A673 (cell line): ENCODE measurements around the gene NCOR1. TPM values are rescaled to one million over a fixed set of nuclear protein-coding genes. Genes with fewer than 3 reads are reported as not detected.

Experiments used
- BruUV-seq: library from RNA; stranded (reverse); fragments of 400-500 nt; replicated peaks from 2 replicates; lab custom pipeline; 2021; lab: Mats Ljungman, UMichigan
- CTCF ChIA-PET: fragments of 300-600 bp; sonication (Branson Sonifier 250); formaldehyde crosslinking; loops from one replicate; lab custom pipeline; 2022; ENCODE audit warnings: antibody characterized with exemption; lab: Charles Lee
- POLR2A ChIA-PET: fragments of 300-600 bp; sonication (Branson Sonifier 250); formaldehyde crosslinking; loops from one replicate; lab custom pipeline; 2022; ENCODE audit warnings: antibody characterized with exemption; ENCODE audit not compliant: low non-redundant PET; lab: Charles Lee
- DNase-seq: peaks from one replicate; pipeline ENCODE4 v3.0.0-alpha.2; 2015; ENCODE audit warnings: low spot score
- H3K27ac ChIP-seq: fragments of 200-600 bp; sonication (generic); 2 replicates; pipeline ENCODE4 v1.5.1; 2016; ENCODE audit warnings: mixed run types, low read depth, mild to moderate bottlenecking, mixed read lengths, antibody characterized with exemption, low read length; ENCODE audit not compliant: poor library complexity, severe bottlenecking
- H3K27me3 ChIP-seq: fragments of 200-600 bp; sonication (generic); replicated peaks from 2 replicates; pipeline ENCODE4 v1.6.1; 2017; ENCODE audit warnings: mixed run types, low read depth, mild to moderate bottlenecking, mixed read lengths, antibody characterized with exemption, low read length; ENCODE audit not compliant: insufficient read depth, poor library complexity
- H3K36me3 ChIP-seq: fragments of 200-600 bp; sonication (generic); 2 replicates; pipeline ENCODE4 v1.6.1; 2016; ENCODE audit warnings: mixed run types, mild to moderate bottlenecking, mixed read lengths, antibody characterized with exemption, low read length; ENCODE audit not compliant: insufficient read depth, poor library complexity, severe bottlenecking
- H3K4me1 ChIP-seq: fragments of 200-600 bp; sonication (generic); 2 replicates; pipeline ENCODE4 v1.6.1; 2017; ENCODE audit warnings: mixed run types, mild to moderate bottlenecking, mixed read lengths, antibody characterized with exemption, low read length; ENCODE audit not compliant: insufficient read depth, poor library complexity, severe bottlenecking
- H3K4me3 ChIP-seq: fragments of 200-600 bp; sonication (generic); 2 replicates; pipeline ENCODE4 v1.5.1; 2016; ENCODE audit warnings: low read depth, mixed run types, mild to moderate bottlenecking, mixed read lengths, low read length; ENCODE audit not compliant: poor library complexity, severe bottlenecking
- H3K9me3 ChIP-seq: fragments of 200-600 bp; sonication (generic); 2 replicates; pipeline ENCODE4 v1.6.1; 2016; ENCODE audit warnings: mixed run types, low read depth, mild to moderate bottlenecking, mixed read lengths, antibody characterized with exemption, low read length; ENCODE audit not compliant: poor library complexity, severe bottlenecking
- CTCF ChIP-seq: fragments of 300-800, 200-600 bp; sonication (generic); conservative IDR thresholded peaks from 2 replicates; pipeline ENCODE4 v1.5.1; 2017; ENCODE audit warnings: low read depth, mild to moderate bottlenecking, antibody characterized with exemption, low read length, moderate library complexity, mixed read lengths
- EZH2 ChIP-seq: fragments of 200-600 bp; sonication (generic); IDR thresholded peaks from 2 replicates; pipeline ENCODE4 v1.6.1; 2017; ENCODE audit warnings: borderline replicate concordance, low read depth, mild to moderate bottlenecking, mixed read lengths, antibody characterized with exemption, low read length; ENCODE audit not compliant: poor library complexity, severe bottlenecking
- intact Hi-C: fragments of 100-400 bp; cut with micrococcal nuclease; formaldehyde crosslinking; loops from one replicate; pipeline ENCODE4 v1.10.0; 2022; ENCODE audit not compliant: unreplicated experiment
- total RNA-seq: library from RNA; stranded (reverse); gene quantifications from 2 replicates; pipeline ENCODE4 v1.2.3, GENCODE V29; 2021

Gene NCOR1
- total RNA-seq, 1 experiment from 2014 or later: 150 TPM

- Histone ChIP-seq H3K9me3 (peaks cover 8% of the 10 kb centered on the region), H3K27me3 (no peaks in the 10 kb centered on the region), H3K4me1 (peaks cover 5% of the 10 kb centered on the region), H3K36me3 (peaks cover 23% of the 10 kb centered on the region), H3K4me3 (peak overlapping the region; percentile 86), H3K27ac (no peak overlapping the region)
- intact Hi-C loops: loop anchor here (1.0 to 2.0 kb wide), 3 partner anchors 53 to 169 kb away; partner anchors contain the start of gene ADORA2B
- BruUV-seq: TSS peak; percentile 63
- TF ChIP-seq EZH2: no peak
- TF ChIP-seq CTCF: no peak
- no peak for DNase-seq
- ChIA-PET CTCF (interaction anchor here (0.7 to 1.6 kb wide), 2 partner anchors 53 to 117 kb away, joined by 5 read pairs; partner anchors contain the start of gene ADORA2B), POLR2A (no interaction called here)
Observed at GRCh38 chr17:15998031-15998562, 217.2 kb downstream of the NCOR1 start.

GRCh38 chr17:15996322-15996721 lies 219.0 kb downstream of the NCOR1 start:
- no peak for TF ChIP-seq EZH2
- no peak for TF ChIP-seq CTCF
- H3K27ac ChIP-seq: no peak overlapping the region
- CTCF ChIA-PET: interaction anchor here (0.6 kb wide), 1 partner anchor 208 kb away, joined by 3 read pairs; no protein-coding TSS in a partner anchor
- BruUV-seq: no TSS peak
- H3K4me1 ChIP-seq: peaks cover 5% of the 10 kb centered on the region
- peaks cover 2% of the 10 kb centered on the region for H3K9me3 ChIP-seq
- no peak overlapping the region for H3K4me3 ChIP-seq
- peaks cover 8% of the 10 kb centered on the region for H3K36me3 ChIP-seq
- intact Hi-C loops: no loop called here
- H3K27me3 ChIP-seq: no peaks in the 10 kb centered on the region
- POLR2A ChIA-PET: no interaction called here
- no peak for DNase-seq

- intact Hi-C loops: no loop called here
- CTCF ChIA-PET: no interaction called here
- no peaks in the 10 kb centered on the region for H3K27me3 ChIP-seq
- DNase-seq: no peak
- no peak for TF ChIP-seq EZH2
- TF ChIP-seq CTCF: no peak
- POLR2A ChIA-PET: interaction anchor here (0.6 kb wide), 1 partner anchor 81 kb away, joined by 3 read pairs; no protein-coding TSS in a partner anchor
- peaks cover 12% of the 10 kb centered on the region for H3K36me3 ChIP-seq
- H3K4me1 ChIP-seq: no peaks in the 10 kb centered on the region
- H3K27ac ChIP-seq: no peak overlapping the region
- H3K9me3 ChIP-seq: no peaks in the 10 kb centered on the region
- BruUV-seq: no TSS peak
- no peak overlapping the region for H3K4me3 ChIP-seq
Observed at GRCh38 chr17:15981646-15982580, 233.4 kb downstream of the NCOR1 start.
